CMK (cell line): ENCODE results near the gene SIRT5.

ENCODE experiments used
- DNase-seq: peaks from one replicate; pipeline ENCODE4 v3.0.0-alpha.2; 2010; ENCODE audit warnings: low read depth

The SIRT5 gene

GRCh38 chr6:13574571-13575376, at the start of gene SIRT5:
TSS of gene SIRT5 (plus strand) at chr6:13574601. CDS start at chr6:13584111, 9,510 bp downstream.
- DNase-seq, result peak; percentile 71

- no peak for DNase-seq
Observed at GRCh38 chr6:13524801-13525508, 49.4 kb upstream of the SIRT5 start.

- DNase-seq, result no peak
Observed at GRCh38 chr6:13526357-13526726, 48.1 kb upstream of the SIRT5 start.

- DNase-seq, result peak; percentile 52
Observed at GRCh38 chr6:13526727-13527670, 47.4 kb upstream of the SIRT5 start.

GRCh38 chr6:13527671-13528056, 46.7 kb upstream of the SIRT5 start:
- DNase-seq, result peak; percentile 24

GRCh38 chr6:13528232-13528631, 46.2 kb upstream of the SIRT5 start:
- no peak for DNase-seq

GRCh38 chr6:13528777-13529343, 45.5 kb upstream of the SIRT5 start:
- DNase-seq, result no peak

GRCh38 chr6:13531956-13532355, 42.4 kb upstream of the SIRT5 start:
- DNase-seq, result no peak

- no peak for DNase-seq
Observed at GRCh38 chr6:13534536-13534935, 39.9 kb upstream of the SIRT5 start.

- no peak for DNase-seq
Observed at GRCh38 chr6:13535306-13535705, 39.1 kb upstream of the SIRT5 start.

GRCh38 chr6:13536796-13537526, 37.4 kb upstream of the SIRT5 start:
- DNase-seq, result no peak

- no peak for DNase-seq
Observed at GRCh38 chr6:13537527-13537897, 36.9 kb upstream of the SIRT5 start.

- DNase-seq, result no peak
Observed at GRCh38 chr6:13538084-13538483, 36.3 kb upstream of the SIRT5 start.

- no peak for DNase-seq
Observed at GRCh38 chr6:13538600-13538999, 35.8 kb upstream of the SIRT5 start.

- DNase-seq, result no peak
Observed at GRCh38 chr6:13539572-13539971, 34.8 kb upstream of the SIRT5 start.

GRCh38 chr6:13541496-13541895, 32.9 kb upstream of the SIRT5 start:
- no peak for DNase-seq

- no peak for DNase-seq
Observed at GRCh38 chr6:13544454-13545186, 29.8 kb upstream of the SIRT5 start.

- DNase-seq, result no peak
Observed at GRCh38 chr6:13545885-13546284, 28.5 kb upstream of the SIRT5 start.

GRCh38 chr6:13548500-13549210, 25.7 kb upstream of the SIRT5 start:
- no peak for DNase-seq

- DNase-seq, result no peak
Observed at GRCh38 chr6:13550656-13551055, 23.7 kb upstream of the SIRT5 start.
